Measurements from ENCODE around the gene NCOA7. TPM values are rescaled to one million over a fixed set of nuclear protein-coding genes. Genes with fewer than 3 reads are reported as not detected.

NCOA7 gene
- total and polyA plus RNA-seq, 10 of the 15 experiments (the other 5 are each of a cell fraction or from before 2014, with no cell fraction given): 18.9 to 50.3 (median 34.2) TPM

- BruUV-seq (replicated peaks): no TSS peak
- H3K4me1 ChIP-seq (ENCODE audit: control insufficient read depth, insufficient read depth, low read length): no peaks in the 10 kb centered on the region
These were observed 24.1 kb upstream of the NCOA7 start for GRCh38 chr6:125766641-125767040.

More at GRCh38 chr6:125766641-125767040, 24.1 kb upstream of the NCOA7 start:
- Histone ChIP-seq H2AFZ (ENCODE audit: control insufficient read depth, low read depth, low read length) (no peak overlapping the region), H3K27ac (ENCODE audit: control insufficient read depth, insufficient read depth) (no peak overlapping the region), H3K36me3 (ENCODE audit: control insufficient read depth in 2 of 2, insufficient read depth in 2 of 2, low read length in 1 of 2) (no peaks in the 10 kb centered on the region), H3K9ac (ENCODE audit: control insufficient read depth, insufficient read depth, low read length) (no peak overlapping the region), H3K27me3 (replicated peaks in 1 of 2; ENCODE audit: control insufficient read depth in 2 of 2, insufficient read depth in 2 of 2, low read length in 1 of 2) (no peaks in the 10 kb centered on the region), H3K79me2 (ENCODE audit: control insufficient read depth, insufficient read depth, low read length) (no peaks in the 10 kb centered on the region), H3K9me3 (replicated peaks; ENCODE audit: control insufficient read depth, insufficient read depth, low read length) (no peaks in the 10 kb centered on the region), H3K4me2 (ENCODE audit: control insufficient read depth, insufficient read depth) (no peak overlapping the region), H3K4me3 (no peak overlapping the region), H4K20me1 (ENCODE audit: control insufficient read depth, insufficient read depth) (no peaks in the 10 kb centered on the region)
- ATAC-seq (no peak), FAIRE-seq (no peak), DNase-seq (ENCODE audit: low read depth, low spot score) (no peak)
- RAD21 ChIA-PET (ENCODE audit: unreplicated experiment): interaction anchor here (0.8 to 1.3 kb wide), 3 partner anchors 451 to 456 kb away, joined by 3 to 4 read pairs (median 3); no protein-coding TSS in a partner anchor
- SMC1A ChIA-PET (ENCODE audit: uncharacterized antibody, unreplicated experiment): interaction anchor here (1.1 to 5.8 kb wide), 5 partner anchors 13 to 547 kb away, joined by 3 to 49 read pairs (median 3); no protein-coding TSS in a partner anchor
- CTCF ChIA-PET: interaction anchor here (0.7 to 7.5 kb wide), 4 partner anchors 7 to 454 kb away, joined by 3 to 116 read pairs (median 11); no protein-coding TSS in a partner anchor
- no peak for TF ChIP-seq BHLHE40 (IDR thresholded peaks at IDR 0.05; ENCODE audit: borderline replicate concordance in 1 of 2, low read depth in 2 of 2, low read length in 1 of 2)
- TF ChIP-seq ZNF274 (IDR thresholded peaks at IDR 0.05; ENCODE audit: insufficient read depth, insufficient read length): no peak
- no peak for TF ChIP-seq HDAC2 (IDR thresholded peaks at IDR 0.05)
- TF ChIP-seq RAD51 (IDR thresholded peaks at IDR 0.05): no peak
- TF ChIP-seq BMI1 (IDR thresholded peaks at IDR 0.05; ENCODE audit: borderline replicate concordance): no peak
- no peak for TF ChIP-seq RB1 (IDR thresholded peaks at IDR 0.05; ENCODE audit: borderline replicate concordance)
- no peak for TF ChIP-seq ZBTB33 (IDR thresholded peaks at IDR 0.05)
- TF ChIP-seq KLF5 (IDR thresholded peaks at IDR 0.05; ENCODE audit: partially characterized antibody): no peak
- no peak for TF ChIP-seq PBX3 (IDR thresholded peaks at IDR 0.05; ENCODE audit: insufficient replicate concordance, low read depth, low read length)
- no peak for TF ChIP-seq NFIC (IDR thresholded peaks at IDR 0.05; ENCODE audit: low read depth, low read length)
- no peak for TF ChIP-seq E2F4 (IDR thresholded peaks at IDR 0.05; ENCODE audit: low read depth, low read length)
- TF ChIP-seq POLR2AphosphoS2 (IDR thresholded peaks at IDR 0.05; ENCODE audit: low read depth, low read length): no peak
- TF ChIP-seq RFX5 (IDR thresholded peaks at IDR 0.05; ENCODE audit: low read depth, low read length): no peak
- no peak for TF ChIP-seq CHD4 (IDR thresholded peaks at IDR 0.05)
- no peak for TF ChIP-seq TCF7 (IDR thresholded peaks at IDR 0.05; ENCODE audit: borderline replicate concordance)
- POLR2A ChIA-PET: no interaction called here
- 8% methylated on average over 4 of the region's 4 CpGs for WGBS (ENCODE audit: insufficient coverage, insufficient replicate concordance, low lambda C conversion rate, missing lambda C conversion rate)
- intact Hi-C loops (cut with micrococcal nuclease; ENCODE audit: unreplicated experiment): loop anchor here (10.0 kb wide), 2 partner anchors 572 to 612 kb away; partner anchors contain the start of gene TPD52L1
- in situ Hi-C loops (cut with MboI): loop anchor here (5.0 to 25.0 kb wide), 5 partner anchors 242 to 1346 kb away; partner anchors contain the start of genes RSPO3 and TPD52L1

Data from GM12878 (cell line).